ENCODE data around the gene PYGB.

The PYGB gene

GRCh38 chr20:25327521-25328235 lies 79.8 kb downstream of the PYGB start:
- TF ChIP-seq TAF1 (IDR thresholded peaks at IDR 0.05; ENCODE audit: low read depth) (no peak), YY1 (IDR thresholded peaks at IDR 0.05; ENCODE audit: low read depth) (no peak), REST (IDR thresholded peaks at IDR 0.05; ENCODE audit: low read depth) (no peak), NFIC (IDR thresholded peaks at IDR 0.05) (no peak)

DNA sequence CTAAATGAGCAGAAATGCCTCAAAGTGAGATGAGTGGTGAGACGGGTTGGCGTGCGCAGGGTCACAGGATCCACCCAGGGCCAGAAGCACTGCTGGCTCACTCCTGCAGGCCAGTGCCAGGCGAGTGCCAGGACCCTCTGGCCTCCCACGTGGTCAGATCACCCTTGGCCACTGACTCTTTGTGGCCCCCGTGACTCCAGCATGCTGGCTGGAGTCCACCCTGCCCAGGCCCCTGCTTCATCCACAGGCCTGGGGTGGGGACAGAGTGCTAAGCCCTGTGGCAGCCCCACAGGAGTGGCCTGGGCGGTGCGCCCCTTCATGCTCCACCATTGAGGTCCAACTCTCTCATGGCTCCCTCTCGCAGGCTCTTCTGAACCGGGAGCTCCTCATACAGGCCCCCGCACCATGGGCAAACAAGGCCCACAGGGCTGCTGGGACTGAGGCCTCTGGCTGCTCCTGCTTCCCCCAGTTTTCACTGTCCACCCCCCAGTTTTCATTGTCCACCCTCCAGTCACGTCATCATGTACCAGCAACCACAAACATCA lies 81.1 kb downstream of the PYGB start:
- no peak for TF ChIP-seq RAD21 (IDR thresholded peaks at IDR 0.05; ENCODE audit: low read depth)
- TF ChIP-seq YY1 (IDR thresholded peaks at IDR 0.05; ENCODE audit: low read depth), result no peak
- no peak for TF ChIP-seq NFIC (IDR thresholded peaks at IDR 0.05)
- TF ChIP-seq REST (IDR thresholded peaks at IDR 0.05; ENCODE audit: low read depth), result no peak

GRCh38 chr20:25336561-25337422 lies 88.9 kb downstream of the PYGB start:
- TF ChIP-seq USF1 (IDR thresholded peaks at IDR 0.05) (no peak), RAD21 (IDR thresholded peaks at IDR 0.05; ENCODE audit: low read depth) (peak; percentile 58)

DNA sequence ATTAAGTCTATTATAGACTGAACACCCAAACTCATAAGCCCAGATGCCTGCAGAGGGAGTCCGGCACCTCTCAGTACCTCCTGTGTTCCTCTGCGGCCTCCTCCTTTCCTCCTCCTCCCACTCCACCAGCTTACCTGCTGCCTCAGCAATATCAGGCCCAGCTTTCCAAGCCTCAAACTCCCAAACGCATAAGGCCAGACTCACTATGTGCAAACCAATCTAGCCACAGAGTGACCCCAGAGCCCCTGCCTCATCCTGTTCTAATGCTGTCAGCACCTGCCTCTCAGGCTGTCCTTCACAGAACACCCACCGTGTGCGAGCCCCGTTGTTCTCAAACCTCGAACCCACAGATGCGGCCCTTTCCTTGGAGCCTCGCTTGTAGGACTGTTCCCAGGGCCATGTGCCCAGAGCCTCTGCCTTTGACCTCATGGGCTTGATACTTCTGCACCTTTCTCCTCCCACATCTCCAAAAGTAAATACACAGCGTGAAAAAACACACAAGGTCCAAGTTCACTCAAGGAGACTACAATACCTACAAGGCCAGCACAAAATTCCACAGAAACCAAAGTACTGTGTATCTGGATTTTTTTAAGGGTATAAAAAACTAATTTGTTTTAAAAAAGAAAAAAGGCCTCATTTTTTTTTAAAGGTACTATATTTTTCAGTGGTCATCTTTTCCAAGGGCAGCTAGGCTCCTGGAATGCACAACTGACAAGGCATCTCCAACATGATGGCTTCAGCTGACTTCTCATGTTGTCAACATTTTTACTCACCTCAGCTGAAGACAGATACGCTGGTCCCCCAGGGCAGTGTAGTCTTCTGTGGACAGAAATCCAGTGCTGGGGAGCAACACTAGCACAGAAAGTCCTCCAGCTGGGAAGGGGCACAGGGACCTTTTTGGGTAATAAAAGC lies 90.5 kb downstream of the PYGB start:
- no peak for TF ChIP-seq USF1 (IDR thresholded peaks at IDR 0.05)
- TF ChIP-seq EGR1 (IDR thresholded peaks at IDR 0.05), result no peak
- no peak for TF ChIP-seq REST (IDR thresholded peaks at IDR 0.05; ENCODE audit: low read depth)
- no peak for TF ChIP-seq ZBTB7A (IDR thresholded peaks at IDR 0.05; ENCODE audit: low read depth)
- TF ChIP-seq YY1 (IDR thresholded peaks at IDR 0.05; ENCODE audit: low read depth), result no peak
- no peak for TF ChIP-seq FOXM1 (IDR thresholded peaks at IDR 0.05; ENCODE audit: borderline replicate concordance, low read depth)
- TF ChIP-seq TEAD4 (IDR thresholded peaks at IDR 0.05), result no peak
- no peak for TF ChIP-seq NFIC (IDR thresholded peaks at IDR 0.05)
- no peak for TF ChIP-seq CEBPB (IDR thresholded peaks at IDR 0.05)
- TF ChIP-seq RAD21 (IDR thresholded peaks at IDR 0.05; ENCODE audit: low read depth), result no peak
- TF ChIP-seq TCF12 (IDR thresholded peaks at IDR 0.05; ENCODE audit: low read depth), result no peak
- TF ChIP-seq EP300 (IDR thresholded peaks at IDR 0.05; ENCODE audit: borderline replicate concordance), result no peak
- no peak for TF ChIP-seq CREB1 (IDR thresholded peaks at IDR 0.05; ENCODE audit: low read depth)
- TF ChIP-seq, protein P1, sequence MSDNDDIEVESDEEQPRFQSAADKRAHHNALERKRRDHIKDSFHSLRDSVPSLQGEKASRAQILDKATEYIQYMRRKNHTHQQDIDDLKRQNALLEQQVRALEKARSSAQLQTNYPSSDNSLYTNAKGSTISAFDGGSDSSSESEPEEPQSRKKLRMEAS (IDR thresholded peaks at IDR 0.05), result no peak
- no peak for TF ChIP-seq TAF1 (IDR thresholded peaks at IDR 0.05; ENCODE audit: low read depth)

All from Ishikawa (cell line).